HTERT RPE-1 (cell line): ENCODE results near the gene PWWP2A.
"Not testable (repeated sequence)": the region's sequence is repeated elsewhere in the genome, so short reads cannot be mapped to it uniquely, and the experiment has no call there.

Source experiments
- in situ Hi-C: fragments of 300-500 bp; cut with MboI; formaldehyde crosslinking; loops from 4 replicates; pipeline ENCODE4 v1.14.3; 2020; ENCODE audit warnings: low sequenced_read_pairs

PWWP2A gene

GRCh38 chr5:160119142-160119904 is at the start of gene PWWP2A:
PWWP2A (minus strand) TSS chr5:160119450; CDS start chr5:160119388, 62 bp downstream.
- in situ Hi-C loops: no loop called here

- in situ Hi-C loops: no loop called here
Observed at GRCh38 chr5:160167624-160168165, 48.4 kb upstream of the PWWP2A start.

- in situ Hi-C loops: no loop called here
Observed at GRCh38 chr5:160166973-160167623, 47.8 kb upstream of the PWWP2A start.

- in situ Hi-C loops: no loop called here
Observed at GRCh38 chr5:160166069-160166972, 47.1 kb upstream of the PWWP2A start.

GRCh38 chr5:160165137-160166068 is 46.2 kb upstream of the PWWP2A start:
- in situ Hi-C loops: no loop called here

- in situ Hi-C loops: no loop called here
Observed at GRCh38 chr5:160162910-160163309, 43.7 kb upstream of the PWWP2A start.

- in situ Hi-C loops: no loop called here
Observed at GRCh38 chr5:160161626-160162025, 42.4 kb upstream of the PWWP2A start.

GRCh38 chr5:160160875-160161274 is 41.6 kb upstream of the PWWP2A start:
- in situ Hi-C loops: not testable (repeated sequence)

GRCh38 chr5:160159991-160160792 is 40.9 kb upstream of the PWWP2A start:
- in situ Hi-C loops: no loop called here

- in situ Hi-C loops: no loop called here
Observed at GRCh38 chr5:160158087-160158486, 38.8 kb upstream of the PWWP2A start.

- in situ Hi-C loops: no loop called here
Observed at GRCh38 chr5:160155017-160155750, 35.9 kb upstream of the PWWP2A start.

- in situ Hi-C loops: no loop called here
Observed at GRCh38 chr5:160152901-160153300, 33.7 kb upstream of the PWWP2A start.

GRCh38 chr5:160152287-160152686 is 33.0 kb upstream of the PWWP2A start:
- in situ Hi-C loops: no loop called here

- in situ Hi-C loops: no loop called here
Observed at GRCh38 chr5:160151017-160151416, 31.8 kb upstream of the PWWP2A start.

GRCh38 chr5:160150381-160150780 is 31.1 kb upstream of the PWWP2A start:
- in situ Hi-C loops: no loop called here

GRCh38 chr5:160144436-160144835 is 25.2 kb upstream of the PWWP2A start:
- in situ Hi-C loops: not testable (repeated sequence)

GRCh38 chr5:160134332-160134731 is 15.1 kb upstream of the PWWP2A start:
- in situ Hi-C loops: no loop called here

- in situ Hi-C loops: no loop called here
Observed at GRCh38 chr5:160133918-160134304, 14.7 kb upstream of the PWWP2A start.
